ENCODE results near the gene IL3RA.

Gene IL3RA

DNA sequence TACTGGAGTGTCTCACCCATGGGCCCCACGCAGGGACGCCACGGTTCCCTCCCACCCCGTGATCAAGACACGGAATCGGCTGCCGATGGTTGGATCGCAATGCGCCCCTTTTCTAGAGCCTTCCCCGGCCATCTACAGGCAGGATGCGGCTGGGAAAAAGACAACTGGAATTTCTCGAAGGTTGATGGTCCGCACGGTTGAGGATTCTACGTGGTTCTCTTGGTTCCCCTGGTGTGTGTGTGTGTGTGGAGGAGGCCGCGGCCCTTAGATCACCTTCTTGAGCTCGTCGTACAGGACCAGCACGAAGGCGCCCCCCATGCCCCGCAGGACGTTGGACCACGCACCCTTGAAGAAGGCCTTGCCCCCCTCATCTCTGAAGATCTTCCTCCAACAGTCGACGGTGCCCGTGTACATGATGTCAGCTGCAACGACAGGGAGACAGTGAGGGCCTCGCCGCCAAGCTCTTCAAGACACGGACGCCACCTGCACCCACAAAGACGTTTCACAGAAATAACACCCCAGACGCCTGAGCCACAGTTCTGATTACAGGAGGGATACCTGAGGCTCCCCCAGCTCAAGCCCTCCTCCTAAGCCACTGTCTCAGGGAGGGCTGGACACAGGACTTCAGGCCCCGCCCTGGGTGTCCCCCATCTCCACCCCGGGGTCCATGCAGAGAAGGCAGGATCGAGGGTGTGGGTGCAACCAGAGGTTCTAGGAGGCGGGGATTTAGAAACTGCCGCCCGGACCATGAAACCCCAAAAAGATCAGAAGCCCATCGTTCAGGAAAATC, 49.9 kb downstream of the IL3RA start:
- H3K4me1 ChIP-seq (ENCODE audit: control insufficient read depth in 1 of 2, insufficient read depth in 2 of 2, low read length in 2 of 2), result peaks cover 4 to 11% of the 10 kb centered on the region in 2 experiments
- H3K4me3 ChIP-seq (ENCODE audit: low read depth, low read length), result no peak overlapping the region
- H3K27ac ChIP-seq (ENCODE audit: low read depth, low read length), result no peak overlapping the region
- no peak overlapping the region for H4K8ac ChIP-seq (ENCODE audit: low read depth, low read length)
- H3K79me2 ChIP-seq (ENCODE audit: control insufficient read depth, insufficient read depth, low read length, poor library complexity), result peaks cover 14% of the 10 kb centered on the region
- no peak overlapping the region for H3K9ac ChIP-seq (ENCODE audit: low read length)
- H2BK5ac ChIP-seq (ENCODE audit: low read depth, low read length, poor library complexity), result no peak overlapping the region
- H3K36me3 ChIP-seq (ENCODE audit: control insufficient read depth in 1 of 2, insufficient read depth in 2 of 2, low read length in 2 of 2), result peaks cover 63 to 71% of the 10 kb centered on the region in 2 experiments
- H3K9me3 ChIP-seq (ENCODE audit: insufficient read depth, low read depth, low read length), result peaks cover 2% of the 10 kb centered on the region
- H4K12ac ChIP-seq (ENCODE audit: low read depth, low read length), result no peak overlapping the region
- no peak overlapping the region for H3K4me2 ChIP-seq (ENCODE audit: low read length)
- no peak overlapping the region for H3K14ac ChIP-seq (ENCODE audit: low read length)
- no CpG with 5 or more reads among the region's 41 CpGs for WGBS (ENCODE audit: extremely low coverage, insufficient coverage, insufficient read length)
- H2BK12ac ChIP-seq (ENCODE audit: low read length), result no peak overlapping the region
- H4K91ac ChIP-seq (ENCODE audit: low read depth, low read length), result no peak overlapping the region
- H3K4ac ChIP-seq (ENCODE audit: low read depth, low read length), result no peak overlapping the region
- no peak overlapping the region for H2AFZ ChIP-seq (ENCODE audit: insufficient read depth, low read length, poor library complexity)
- H3K23ac ChIP-seq (ENCODE audit: low read length), result no peak overlapping the region
- H2BK120ac ChIP-seq (ENCODE audit: insufficient read depth, low read length, poor library complexity), result no peak overlapping the region
- no peak overlapping the region for H2AK5ac ChIP-seq (ENCODE audit: low read length)
- peaks cover 3% of the 10 kb centered on the region for H3K79me1 ChIP-seq (ENCODE audit: low read length)
- H3K18ac ChIP-seq (ENCODE audit: low read length), result no peak overlapping the region
- H3K27me3 ChIP-seq (ENCODE audit: insufficient read depth, low read length), result no peaks in the 10 kb centered on the region
- no peak for DNase-seq

DNA sequence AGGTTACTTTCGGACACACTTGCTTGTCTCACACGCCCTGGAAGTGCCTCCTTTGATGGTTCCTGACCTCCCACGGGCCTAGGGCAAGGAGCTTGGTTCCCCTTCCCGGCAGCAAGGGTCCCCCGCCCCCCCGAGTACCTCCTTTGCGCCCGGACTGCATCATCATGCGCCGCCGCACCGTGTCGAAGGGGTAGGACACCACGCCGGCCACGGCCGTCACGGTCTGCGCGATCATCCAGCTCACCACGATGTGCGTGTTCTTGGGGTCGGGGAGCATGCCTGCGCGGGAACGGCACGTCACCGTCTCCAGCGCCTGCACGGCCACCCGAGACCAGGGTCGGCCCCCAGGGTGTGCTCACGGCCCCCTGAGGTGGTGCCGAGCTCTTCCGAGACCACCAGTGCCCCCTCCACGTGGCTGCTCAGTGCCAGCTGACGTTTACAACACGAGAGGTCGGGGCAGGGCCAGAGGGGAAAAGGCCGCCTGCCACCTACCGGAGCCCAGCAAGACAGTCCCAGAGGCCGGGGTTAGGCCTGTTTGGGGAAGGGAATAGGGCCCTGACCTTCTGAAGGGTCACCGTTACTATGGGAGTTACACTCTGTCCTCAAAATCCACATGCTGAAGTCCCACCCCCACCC, 50.7 kb downstream of the IL3RA start:
- WGBS (ENCODE audit: extremely low coverage, insufficient coverage, insufficient read length), result no CpG with 5 or more reads among the region's 43 CpGs
- Histone ChIP-seq H3K27ac (ENCODE audit: low read depth, low read length) (no peak overlapping the region), H3K79me1 (ENCODE audit: low read length) (peaks cover 7% of the 10 kb centered on the region), H3K4me2 (ENCODE audit: low read length) (no peak overlapping the region), H4K91ac (ENCODE audit: low read depth, low read length) (no peak overlapping the region), H3K14ac (ENCODE audit: low read length) (no peak overlapping the region), H2BK5ac (ENCODE audit: low read depth, low read length, poor library complexity) (no peak overlapping the region), H3K4me3 (ENCODE audit: low read depth, low read length) (no peak overlapping the region), H4K8ac (ENCODE audit: low read depth, low read length) (no peak overlapping the region), H3K9me3 (ENCODE audit: insufficient read depth, low read depth, low read length) (peaks cover 2% of the 10 kb centered on the region), H3K9ac (ENCODE audit: low read length) (no peak overlapping the region), H4K12ac (ENCODE audit: low read depth, low read length) (no peak overlapping the region), H3K4ac (ENCODE audit: low read depth, low read length) (no peak overlapping the region), H3K18ac (ENCODE audit: low read length) (no peak overlapping the region), H3K27me3 (ENCODE audit: insufficient read depth, low read length) (no peaks in the 10 kb centered on the region), H3K36me3 (ENCODE audit: control insufficient read depth in 1 of 2, insufficient read depth in 2 of 2, low read length in 2 of 2) (peaks cover 63 to 67% of the 10 kb centered on the region in 2 experiments), H2AFZ (ENCODE audit: insufficient read depth, low read length, poor library complexity) (no peak overlapping the region), H2AK5ac (ENCODE audit: low read length) (no peak overlapping the region), H3K4me1 (ENCODE audit: control insufficient read depth in 1 of 2, insufficient read depth in 2 of 2, low read length in 2 of 2) (peaks cover 4 to 8% of the 10 kb centered on the region in 2 experiments), H3K79me2 (ENCODE audit: control insufficient read depth, insufficient read depth, low read length, poor library complexity) (peaks cover 17% of the 10 kb centered on the region), H2BK120ac (ENCODE audit: insufficient read depth, low read length, poor library complexity) (no peak overlapping the region), H2BK12ac (ENCODE audit: low read length) (no peak overlapping the region), H3K23ac (ENCODE audit: low read length) (no peak overlapping the region)
- no peak for DNase-seq

DNA sequence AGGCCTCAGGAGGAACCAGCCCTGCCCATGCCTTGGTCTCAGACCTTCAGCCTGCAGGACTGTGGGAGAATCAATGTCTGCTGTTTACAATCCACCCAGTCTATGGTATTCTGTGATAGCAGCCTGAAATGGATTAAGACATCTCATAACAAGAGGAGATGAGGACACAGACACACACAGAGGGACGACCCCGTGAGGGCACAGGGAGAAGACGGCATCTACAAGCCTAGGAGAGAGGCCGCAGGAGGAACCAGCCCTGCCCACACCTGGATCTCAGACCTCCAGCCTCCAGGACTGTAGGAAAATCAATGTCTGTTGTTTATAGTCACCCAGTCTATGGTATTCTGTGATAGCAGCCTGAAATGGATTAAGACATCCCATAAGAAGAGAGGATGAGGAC, 52.1 kb downstream of the IL3RA start:
- H3K4me2 ChIP-seq (ENCODE audit: low read length), result no peak overlapping the region
- H4K8ac ChIP-seq (ENCODE audit: low read depth, low read length), result no peak overlapping the region
- no peak overlapping the region for H3K18ac ChIP-seq (ENCODE audit: low read length)
- H3K79me1 ChIP-seq (ENCODE audit: low read length), result peaks cover 15% of the 10 kb centered on the region
- H4K12ac ChIP-seq (ENCODE audit: low read depth, low read length), result no peak overlapping the region
- H2BK12ac ChIP-seq (ENCODE audit: low read length), result no peak overlapping the region
- H3K36me3 ChIP-seq (ENCODE audit: control insufficient read depth in 1 of 2, insufficient read depth in 2 of 2, low read length in 2 of 2), result peaks cover 63 to 65% of the 10 kb centered on the region in 2 experiments
- no peak overlapping the region for H3K9ac ChIP-seq (ENCODE audit: low read length)
- no peak for DNase-seq
- H3K27ac ChIP-seq (ENCODE audit: low read depth, low read length), result no peak overlapping the region
- H3K79me2 ChIP-seq (ENCODE audit: control insufficient read depth, insufficient read depth, low read length, poor library complexity), result peaks cover 21% of the 10 kb centered on the region
- no peak overlapping the region for H2BK120ac ChIP-seq (ENCODE audit: insufficient read depth, low read length, poor library complexity)
- H2AFZ ChIP-seq (ENCODE audit: insufficient read depth, low read length, poor library complexity), result no peak overlapping the region
- H3K23ac ChIP-seq (ENCODE audit: low read length), result no peak overlapping the region
- no peaks in the 10 kb centered on the region for H3K27me3 ChIP-seq (ENCODE audit: insufficient read depth, low read length)
- H3K9me3 ChIP-seq (ENCODE audit: insufficient read depth, low read depth, low read length), result peaks cover 2% of the 10 kb centered on the region
- H3K4me1 ChIP-seq (ENCODE audit: control insufficient read depth in 1 of 2, insufficient read depth in 2 of 2, low read length in 2 of 2), result peaks cover 4 to 8% of the 10 kb centered on the region in 2 experiments
- H3K4ac ChIP-seq (ENCODE audit: low read depth, low read length), result peak overlapping the region; percentile 15
- H2BK5ac ChIP-seq (ENCODE audit: low read depth, low read length, poor library complexity), result no peak overlapping the region
- no peak overlapping the region for H2AK5ac ChIP-seq (ENCODE audit: low read length)
- WGBS (ENCODE audit: extremely low coverage, insufficient coverage, insufficient read length), result no CpG with 5 or more reads among the region's 4 CpGs
- H3K4me3 ChIP-seq (ENCODE audit: low read depth, low read length), result no peak overlapping the region
- H4K91ac ChIP-seq (ENCODE audit: low read depth, low read length), result no peak overlapping the region
- no peak overlapping the region for H3K14ac ChIP-seq (ENCODE audit: low read length)

DNA sequence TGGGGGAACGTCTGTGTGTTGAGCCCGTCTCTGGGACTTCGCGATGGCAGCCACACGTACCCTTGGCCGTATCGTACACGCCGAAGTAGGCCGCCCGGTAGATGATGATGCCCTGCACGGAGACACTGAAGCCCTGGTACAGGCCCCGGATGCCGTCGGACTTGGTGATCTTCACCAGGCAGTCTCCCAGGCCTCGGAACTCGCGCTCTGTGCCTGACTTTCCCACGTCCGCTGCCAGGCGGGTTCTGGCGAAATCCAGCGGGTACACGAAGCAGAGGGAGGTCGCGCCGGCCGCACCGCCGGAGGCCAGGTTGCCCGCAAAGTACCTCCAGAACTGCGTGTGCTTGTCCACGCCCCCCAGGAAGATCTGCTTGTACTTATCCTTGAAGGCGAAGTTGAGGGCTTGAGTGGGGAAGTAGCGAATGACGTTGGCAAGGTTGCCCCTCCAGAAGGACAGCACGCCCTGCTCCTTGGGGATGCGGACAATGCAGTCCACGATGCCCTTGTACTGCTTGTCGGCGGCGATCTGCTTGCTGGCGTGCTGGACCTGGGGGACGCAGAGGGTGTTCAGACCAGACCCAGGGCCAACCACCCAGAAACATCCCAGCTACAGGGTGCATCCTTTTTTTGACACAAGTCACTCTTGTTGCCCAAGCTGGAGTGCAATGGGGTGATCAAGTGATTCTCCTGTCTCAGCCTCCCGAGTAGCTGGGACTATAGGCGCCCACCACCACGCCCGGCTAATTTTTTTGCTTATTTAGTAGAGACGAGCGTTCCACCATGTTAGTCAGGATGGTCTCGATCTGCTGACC, 52.8 kb downstream of the IL3RA start:
- H4K8ac ChIP-seq (ENCODE audit: low read depth, low read length), result no peak overlapping the region
- DNase-seq, result no peak
- no peaks in the 10 kb centered on the region for H3K27me3 ChIP-seq (ENCODE audit: insufficient read depth, low read length)
- no peak overlapping the region for H3K9ac ChIP-seq (ENCODE audit: low read length)
- no peak overlapping the region for H4K91ac ChIP-seq (ENCODE audit: low read depth, low read length)
- H2AK5ac ChIP-seq (ENCODE audit: low read length), result no peak overlapping the region
- H2BK12ac ChIP-seq (ENCODE audit: low read length), result no peak overlapping the region
- peaks cover 21% of the 10 kb centered on the region for H3K79me2 ChIP-seq (ENCODE audit: control insufficient read depth, insufficient read depth, low read length, poor library complexity)
- H3K18ac ChIP-seq (ENCODE audit: low read length), result no peak overlapping the region
- H4K12ac ChIP-seq (ENCODE audit: low read depth, low read length), result no peak overlapping the region
- peak overlapping the region; percentile 48 for H3K4ac ChIP-seq (ENCODE audit: low read depth, low read length)
- no peak overlapping the region for H2BK120ac ChIP-seq (ENCODE audit: insufficient read depth, low read length, poor library complexity)
- peaks cover 59 to 65% of the 10 kb centered on the region in 2 experiments for H3K36me3 ChIP-seq (ENCODE audit: control insufficient read depth in 1 of 2, insufficient read depth in 2 of 2, low read length in 2 of 2)
- H3K4me1 ChIP-seq (ENCODE audit: control insufficient read depth in 1 of 2, insufficient read depth in 2 of 2, low read length in 2 of 2), result peaks cover 4 to 8% of the 10 kb centered on the region in 2 experiments
- no peak overlapping the region for H3K23ac ChIP-seq (ENCODE audit: low read length)
- WGBS (ENCODE audit: extremely low coverage, insufficient coverage, insufficient read length), result no CpG with 5 or more reads among the region's 51 CpGs
- H3K4me3 ChIP-seq (ENCODE audit: low read depth, low read length), result no peak overlapping the region
- H2AFZ ChIP-seq (ENCODE audit: insufficient read depth, low read length, poor library complexity), result no peak overlapping the region
- no peak overlapping the region for H3K27ac ChIP-seq (ENCODE audit: low read depth, low read length)
- H3K4me2 ChIP-seq (ENCODE audit: low read length), result no peak overlapping the region
- H3K9me3 ChIP-seq (ENCODE audit: insufficient read depth, low read depth, low read length), result peaks cover 2% of the 10 kb centered on the region
- peaks cover 15% of the 10 kb centered on the region for H3K79me1 ChIP-seq (ENCODE audit: low read length)
- no peak overlapping the region for H2BK5ac ChIP-seq (ENCODE audit: low read depth, low read length, poor library complexity)
- no peak overlapping the region for H3K14ac ChIP-seq (ENCODE audit: low read length)
